GM12892 (cell line): ENCODE data around the gene OR51B5.
"Not testable (repeated sequence)": the region's sequence is repeated elsewhere in the genome, so short reads cannot be mapped to it uniquely, and the experiment has no call there.

Experiments
- POLR2A ChIP-seq: IDR thresholded peaks from 2 replicates; pipeline ENCODE4 v1.6.1; 2011; ENCODE audit warnings: low read depth, low read length, control low read depth
- POLR2AphosphoS5 ChIP-seq: IDR thresholded peaks from 2 replicates; pipeline ENCODE4 v1.6.1; 2011; ENCODE audit warnings: low read depth, low read length, control low read depth
- TAF1 ChIP-seq: IDR thresholded peaks from 2 replicates; pipeline ENCODE4 v1.6.1; 2011; ENCODE audit warnings: low read depth, mild to moderate bottlenecking, control low read depth, low read length, borderline replicate concordance

- not testable (repeated sequence) for TF ChIP-seq TAF1, POLR2AphosphoS5, POLR2A
These were observed 48.9 kb downstream of the OR51B5 start for GRCh38 chr11:5294342-5294995.
